Osteoblast (primary cell): ENCODE results near the gene ZSWIM6. TPM values are rescaled to one million over a fixed set of nuclear protein-coding genes. Genes with fewer than 3 reads are reported as not detected.

Source experiments
- DNase-seq: peaks from one replicate; pipeline ENCODE4 v3.0.0; 2011; ENCODE audit warnings: low spot score, mixed read lengths; ENCODE audit not compliant: insufficient read length; ENCODE audit errors: missing footprints
- H2AFZ ChIP-seq: 2 replicates; pipeline ENCODE4 v1.6.0; 2011; ENCODE audit warnings: mild to moderate bottlenecking, low read length
- H3K27ac ChIP-seq: 2 replicates; pipeline ENCODE4 v1.5.1; 2011; ENCODE audit warnings: mild to moderate bottlenecking, low read depth, low read length, moderate library complexity
- H3K27me3 ChIP-seq: 2 replicates; pipeline ENCODE4 v1.6.0; 2012; ENCODE audit warnings: mild to moderate bottlenecking, control low read depth, inconsistent platforms, low read length, moderate library complexity; ENCODE audit not compliant: insufficient read depth
- H3K36me3 ChIP-seq: 2 replicates; pipeline ENCODE4 v1.5.1; 2011; ENCODE audit warnings: mild to moderate bottlenecking, low read length, control low read depth, moderate library complexity; ENCODE audit not compliant: insufficient read depth
- H3K4me1 ChIP-seq: 2 replicates; pipeline ENCODE4 v1.5.1; 2011; ENCODE audit warnings: mild to moderate bottlenecking, low read length, control low read depth, moderate library complexity; ENCODE audit not compliant: insufficient read depth
- H3K4me2 ChIP-seq: 2 replicates; pipeline ENCODE4 v1.6.0; 2011; ENCODE audit warnings: mild to moderate bottlenecking, low read length; ENCODE audit not compliant: insufficient read depth
- H3K4me3 ChIP-seq: fragments of 200-600 bp; sonication (generic); 3 replicates; pipeline ENCODE4 v1.5.1; 2012; ENCODE audit warnings: mild to moderate bottlenecking, low read length, inconsistent platforms; ENCODE audit not compliant: insufficient read depth
- H3K79me2 ChIP-seq: 2 replicates; pipeline ENCODE4 v1.6.0; 2012; ENCODE audit warnings: mild to moderate bottlenecking, low read length, control low read depth, inconsistent platforms; ENCODE audit not compliant: insufficient read depth
- H3K9me3 ChIP-seq: 2 replicates; pipeline ENCODE4 v1.5.1; 2011; ENCODE audit warnings: low read depth, low read length, control low read depth
- H4K20me1 ChIP-seq: 2 replicates; pipeline ENCODE4 v1.6.0; 2012; ENCODE audit warnings: mild to moderate bottlenecking, low read length, control low read depth; ENCODE audit not compliant: insufficient read depth
- CTCF ChIP-seq: IDR thresholded peaks from 2 replicates; pipeline ENCODE4 v1.5.1; 2011; ENCODE audit warnings: mild to moderate bottlenecking, low read depth, low read length, moderate library complexity; ENCODE audit errors: extremely low read depth
- total RNA-seq: library from RNA; depleted of rRNA; stranded (reverse); fragments of >200 nt; gene quantifications from 2 replicates; pipeline ENCODE4 v1.2.3, GENCODE V29; 2012

The ZSWIM6 gene
- total RNA-seq, 1 donor = 10.5 TPM

GRCh38 chr5:61516946-61517345, 184.9 kb downstream of the ZSWIM6 start:
- no peaks in the 10 kb centered on the region for H3K27me3 ChIP-seq
- peaks cover 66% of the 10 kb centered on the region for H3K79me2 ChIP-seq
- no peak overlapping the region for H3K4me3 ChIP-seq
- no peak for DNase-seq
- no peak for TF ChIP-seq CTCF
- no peaks in the 10 kb centered on the region for H3K36me3 ChIP-seq
- peaks cover 14% of the 10 kb centered on the region for H4K20me1 ChIP-seq
- H2AFZ ChIP-seq = no peak overlapping the region
- no peaks in the 10 kb centered on the region for H3K9me3 ChIP-seq
- no peak overlapping the region for H3K4me2 ChIP-seq
- H3K27ac ChIP-seq = no peak overlapping the region
- H3K4me1 ChIP-seq = no peaks in the 10 kb centered on the region

GRCh38 chr5:61519728-61520277, 187.7 kb downstream of the ZSWIM6 start:
- Histone ChIP-seq H4K20me1 (peaks cover 9% of the 10 kb centered on the region), H3K9me3 (no peaks in the 10 kb centered on the region), H3K27me3 (no peaks in the 10 kb centered on the region), H3K27ac (no peak overlapping the region), H3K36me3 (no peaks in the 10 kb centered on the region), H2AFZ (no peak overlapping the region), H3K79me2 (peaks cover 52% of the 10 kb centered on the region), H3K4me3 (no peak overlapping the region), H3K4me1 (no peaks in the 10 kb centered on the region), H3K4me2 (no peak overlapping the region)
- no peak for TF ChIP-seq CTCF
- no peak for DNase-seq

- H3K4me1 ChIP-seq = no peaks in the 10 kb centered on the region
- H3K27ac ChIP-seq = no peak overlapping the region
- DNase-seq = no peak
- peaks cover 16% of the 10 kb centered on the region for H3K36me3 ChIP-seq
- TF ChIP-seq CTCF = no peak
- H3K9me3 ChIP-seq = no peaks in the 10 kb centered on the region
- no peaks in the 10 kb centered on the region for H3K27me3 ChIP-seq
- H2AFZ ChIP-seq = no peak overlapping the region
- H4K20me1 ChIP-seq = no peaks in the 10 kb centered on the region
- no peak overlapping the region for H3K4me3 ChIP-seq
- no peak overlapping the region for H3K4me2 ChIP-seq
- peaks cover 34% of the 10 kb centered on the region for H3K79me2 ChIP-seq
Measured at GRCh38 chr5:61523073-61523472, 191.0 kb downstream of the ZSWIM6 start.

GRCh38 chr5:61523997-61524396, 191.9 kb downstream of the ZSWIM6 start:
- Histone ChIP-seq H3K4me1 (no peaks in the 10 kb centered on the region), H3K79me2 (peaks cover 32% of the 10 kb centered on the region), H3K9me3 (no peaks in the 10 kb centered on the region), H3K36me3 (peaks cover 16% of the 10 kb centered on the region), H3K27me3 (no peaks in the 10 kb centered on the region), H3K4me3 (no peak overlapping the region), H3K4me2 (no peak overlapping the region), H4K20me1 (no peaks in the 10 kb centered on the region), H3K27ac (no peak overlapping the region), H2AFZ (no peak overlapping the region)
- DNase-seq = no peak
- no peak for TF ChIP-seq CTCF
